HG03354 (cell line): ENCODE data around the gene MAST4.

ENCODE experiments used
- ATAC-seq: cut with Tn5 transposase; IDR thresholded peaks from one replicate; pipeline ENCODE4 v1.9.1; 2021; ENCODE audit warnings: mild to moderate bottlenecking; ENCODE audit not compliant: unreplicated experiment, poor library complexity, severe bottlenecking

The MAST4 gene

GRCh38 chr5:66602621-66603020, 6.4 kb downstream of the MAST4 start:
- no peak for ATAC-seq

- ATAC-seq = no peak
Observed at GRCh38 chr5:66603164-66603563, 7.0 kb downstream of the MAST4 start.

- ATAC-seq = no peak
Observed at GRCh38 chr5:66603881-66604280, 7.7 kb downstream of the MAST4 start.

- ATAC-seq = no peak
Observed at GRCh38 chr5:66606713-66607112, 10.5 kb downstream of the MAST4 start.

- no peak for ATAC-seq
Observed at GRCh38 chr5:66608501-66608900, 12.3 kb downstream of the MAST4 start.

- ATAC-seq = no peak
Observed at GRCh38 chr5:66609615-66610014, 13.4 kb downstream of the MAST4 start.

- ATAC-seq = no peak
Observed at GRCh38 chr5:66612226-66612625, 16.0 kb downstream of the MAST4 start.

- ATAC-seq = no peak
Observed at GRCh38 chr5:66615136-66615535, 18.9 kb downstream of the MAST4 start.

GRCh38 chr5:66615894-66616293, 19.7 kb downstream of the MAST4 start:
- no peak for ATAC-seq

GRCh38 chr5:66616520-66617225, 20.5 kb downstream of the MAST4 start:
- no peak for ATAC-seq

- no peak for ATAC-seq
Observed at GRCh38 chr5:66617226-66617861, 21.2 kb downstream of the MAST4 start.

- ATAC-seq = no peak
Observed at GRCh38 chr5:66617991-66618768, 22.0 kb downstream of the MAST4 start.

- no peak for ATAC-seq
Observed at GRCh38 chr5:66620711-66621110, 24.5 kb downstream of the MAST4 start.

- no peak for ATAC-seq
Observed at GRCh38 chr5:66621146-66621545, 25.0 kb downstream of the MAST4 start.

GRCh38 chr5:66621736-66622135, 25.5 kb downstream of the MAST4 start:
- ATAC-seq = no peak

GRCh38 chr5:66628561-66628960, 32.4 kb downstream of the MAST4 start:
- ATAC-seq = no peak

GRCh38 chr5:66629446-66629845, 33.3 kb downstream of the MAST4 start:
- no peak for ATAC-seq

- no peak for ATAC-seq
Observed at GRCh38 chr5:66633754-66634153, 37.6 kb downstream of the MAST4 start.

GRCh38 chr5:66634601-66635000, 38.4 kb downstream of the MAST4 start:
- no peak for ATAC-seq

- no peak for ATAC-seq
Observed at GRCh38 chr5:66637994-66638393, 41.8 kb downstream of the MAST4 start.

GRCh38 chr5:66639037-66639436, 42.8 kb downstream of the MAST4 start:
- no peak for ATAC-seq
